IPS-20b (cell line): ENCODE measurements around the gene TERB2.

Source experiments
- H3K27ac ChIP-seq: one replicate; pipeline ENCODE4 v1.5.1; 2013; ENCODE audit warnings: low read length
- H3K27me3 ChIP-seq: 2 replicates; pipeline ENCODE4 v1.6.1; 2013; ENCODE audit warnings: mild to moderate bottlenecking, low read length, inconsistent platforms; ENCODE audit not compliant: insufficient read depth
- H3K36me3 ChIP-seq: 2 replicates; pipeline ENCODE4 v1.6.1; 2013; ENCODE audit warnings: low read depth, mild to moderate bottlenecking, inconsistent platforms, low read length, moderate library complexity; ENCODE audit not compliant: insufficient read depth
- H3K4me1 ChIP-seq: 2 replicates; pipeline ENCODE4 v1.6.1; 2013; ENCODE audit warnings: mild to moderate bottlenecking, control low read depth, inconsistent platforms, low read length, moderate library complexity; ENCODE audit not compliant: insufficient read depth
- H3K4me3 ChIP-seq: 2 replicates; pipeline ENCODE4 v1.5.1; 2013; ENCODE audit warnings: mild to moderate bottlenecking, low read length, inconsistent platforms
- H3K9ac ChIP-seq: 2 replicates; pipeline ENCODE4 v1.6.1; 2013; ENCODE audit warnings: low read depth, mild to moderate bottlenecking, inconsistent platforms, low read length, moderate library complexity
- H3K9me3 ChIP-seq: 2 replicates; pipeline ENCODE4 v1.6.1; 2013; ENCODE audit warnings: mild to moderate bottlenecking, low read depth, low read length, inconsistent platforms; ENCODE audit not compliant: insufficient read depth

Gene TERB2

DNA sequence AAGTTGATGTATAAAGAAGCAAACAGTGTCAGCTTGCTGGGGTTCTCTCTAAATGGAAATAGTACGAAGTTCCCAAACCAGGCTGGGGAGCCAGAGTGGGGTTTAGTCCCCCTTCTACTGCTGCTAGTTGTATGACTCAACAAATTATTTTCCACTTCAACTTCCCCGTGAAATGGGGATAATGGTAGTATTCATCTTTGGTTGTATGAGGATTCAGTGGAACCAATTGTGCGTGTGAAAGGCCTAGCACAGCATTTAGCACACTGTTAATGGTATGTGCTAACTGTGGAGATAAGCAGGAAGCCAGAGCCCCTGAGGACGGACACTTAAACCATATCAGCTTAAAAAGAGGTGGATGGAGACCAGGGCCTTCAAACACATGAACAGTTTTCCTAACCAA lies 70.7 kb downstream of the TERB2 start:
- H3K4me1 ChIP-seq = peaks cover 7% of the 10 kb centered on the region
- H3K27ac ChIP-seq = no peak overlapping the region
- H3K27me3 ChIP-seq = peaks cover 6% of the 10 kb centered on the region; the same call in 1 of the 2 replicates
- no peaks in the 10 kb centered on the region for H3K9me3 ChIP-seq
- H3K9ac ChIP-seq = no peak overlapping the region
- H3K4me3 ChIP-seq = no peak overlapping the region
- H3K36me3 ChIP-seq = peaks cover 43% of the 10 kb centered on the region
